ENCODE results near the gene SMPD1. TPM values are rescaled to one million over a fixed set of nuclear protein-coding genes. Genes with fewer than 3 reads are reported as not detected.

SMPD1 gene
- total RNA-seq, 5 donors from 2014 or later (not counting 1 experiment from before 2014, with no cell fraction given): 33.5 to 58.3 (median 38.3) TPM

DNA sequence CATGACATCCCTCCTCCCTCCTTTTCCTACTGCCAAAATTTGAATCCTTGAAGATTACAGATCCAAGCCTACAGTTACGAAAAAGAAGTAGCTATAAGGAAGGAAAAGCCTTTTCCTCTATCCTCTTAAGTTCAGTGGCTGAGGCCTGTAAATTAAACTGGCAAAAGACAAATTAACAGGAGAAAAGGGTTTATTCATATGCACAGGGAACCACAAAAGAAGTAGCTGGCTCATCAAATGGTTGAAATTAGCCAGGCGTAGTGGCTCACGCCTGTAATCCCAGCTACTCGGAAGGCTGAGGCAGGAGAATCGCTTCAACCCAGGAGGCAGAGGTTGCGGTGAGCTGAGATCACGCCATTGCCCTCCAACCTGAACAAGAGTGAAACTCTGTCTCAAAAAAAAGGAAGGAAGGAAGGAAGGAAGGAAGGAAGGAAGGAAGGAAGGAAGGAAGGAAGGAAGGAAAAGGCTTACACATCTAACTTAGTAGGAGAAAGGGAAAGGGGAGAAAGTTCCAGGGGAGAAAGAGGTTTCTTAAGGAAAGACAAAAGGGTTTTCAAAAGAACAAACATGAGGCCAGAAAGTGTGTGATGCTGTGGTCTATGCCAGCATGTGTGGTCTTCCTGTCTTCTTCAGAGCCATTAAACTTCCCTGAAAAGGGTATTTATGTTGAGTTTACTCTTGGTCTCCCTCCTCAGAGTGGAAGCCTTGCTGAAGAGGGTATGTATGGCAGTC, 5.1 kb upstream of the SMPD1 start:
- H3K4me3 Mint-ChIP-seq: no peak overlapping the region
- H3K36me3 Mint-ChIP-seq: no peaks in the 10 kb centered on the region
- H3K9me3 Mint-ChIP-seq: no peaks in the 10 kb centered on the region
- DNase-seq (no peak), ATAC-seq (replicated peaks in 1 of 4) (no peak)
- no peak overlapping the region for H3K4me3 ChIP-seq (ENCODE audit: control insufficient read depth in 1 of 2, extremely low read depth in 1 of 2, low read length in 1 of 2)
- CTCF ChIA-PET: interaction anchor here (1.0 to 1.4 kb wide), 4 partner anchors 12 to 352 kb away, joined by 3 to 7 read pairs (median 4); no protein-coding TSS in a partner anchor
- peaks cover 24 to 33% (median 27%) of the 10 kb centered on the region in 3 donors for H3K4me1 Mint-ChIP-seq
- H3K4me1 ChIP-seq (ENCODE audit: control insufficient read depth in 1 of 2, extremely low read depth in 1 of 2, insufficient read depth in 2 of 2, low read length in 2 of 2): peaks cover 7 to 8% of the 10 kb centered on the region in 2 experiments
- H3K27ac ChIP-seq (ENCODE audit: low read length): no peak overlapping the region
- POLR2A ChIA-PET: interaction anchor here (0.5 to 1.1 kb wide), 3 partner anchors 17 to 337 kb away, joined by 3 read pairs; no protein-coding TSS in a partner anchor
- H3K27ac Mint-ChIP-seq: peak overlapping the region in 1 of 2 donors; percentile 66
- H3K27me3 ChIP-seq (replicated peaks in 1 of 2; ENCODE audit: control insufficient read depth in 2 of 2, extremely low read depth in 1 of 2, insufficient read depth in 2 of 2, low read length in 1 of 2): no peaks in the 10 kb centered on the region
- H3K27me3 Mint-ChIP-seq: no peaks in the 10 kb centered on the region
- no peaks in the 10 kb centered on the region for H3K36me3 ChIP-seq (ENCODE audit: control insufficient read depth in 2 of 2, extremely low read depth in 1 of 2, insufficient read depth in 1 of 2, low read length in 1 of 2)
- 100% methylated on average over 1 of the region's 7 CpGs for WGBS (ENCODE audit: insufficient coverage)
- H3K9me3 ChIP-seq: no peaks in the 10 kb centered on the region

DNA sequence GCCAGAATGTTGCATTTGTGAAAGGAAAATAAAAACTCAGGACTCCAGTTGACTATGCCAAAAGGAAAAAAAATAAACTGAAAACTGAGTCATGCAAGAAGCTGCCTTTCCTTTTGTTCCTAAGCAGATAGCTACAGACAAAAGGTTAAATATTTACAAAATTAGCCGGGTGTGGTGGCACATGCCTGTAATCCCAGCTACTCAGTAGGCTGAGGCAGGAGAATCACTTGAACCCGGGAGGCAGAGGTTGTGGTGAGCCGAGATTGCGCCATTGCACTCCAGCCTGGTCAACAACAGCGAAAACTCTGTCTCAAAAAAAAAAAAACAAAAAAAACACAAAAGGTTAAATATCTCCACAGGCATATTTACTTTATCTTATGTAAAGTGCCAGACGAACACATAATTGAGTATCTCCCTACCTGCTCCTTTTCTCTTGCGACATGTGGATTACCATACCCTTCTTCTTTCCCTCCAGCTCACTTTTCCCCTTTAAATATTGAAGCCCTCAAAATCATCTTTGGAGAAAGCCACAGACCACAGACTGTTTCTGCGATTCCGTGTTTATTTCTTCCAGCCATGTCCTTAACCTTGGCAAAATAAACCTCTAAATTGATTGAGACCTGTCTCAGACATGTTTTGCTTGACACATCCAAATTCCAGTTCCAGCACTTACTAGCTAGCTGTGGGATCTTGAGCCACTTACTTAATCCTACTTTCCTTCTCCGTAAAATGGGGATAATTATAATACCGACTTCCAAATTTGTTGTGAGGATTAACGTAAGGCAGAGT, 2.3 kb upstream of the SMPD1 start:
- ChIA-PET CTCF (interaction anchor here (0.7 to 4.2 kb wide), 8 partner anchors 9 to 328 kb away, joined by 3 to 51 read pairs (median 4); partner anchors contain the start of genes ARFIP2 (in 1 of the 2) and TIMM10B (in 1 of the 2)), POLR2A (interaction anchor here (1.0 to 2.3 kb wide), 4 partner anchors 9 to 15 kb away, joined by 3 to 9 read pairs (median 3); no protein-coding TSS in a partner anchor)
- DNase-seq (peak in 1 of 35 experiments; percentile 0), ATAC-seq (replicated peaks in 1 of 4) (no peak)
- Mint-ChIP-seq H3K4me1 (peaks cover 46 to 52% (median 48%) of the 10 kb centered on the region in 3 donors), H3K27ac (peak overlapping the region; percentile 48 to 72), H3K27me3 (no peaks in the 10 kb centered on the region), H3K4me3 (peak overlapping the region in 1 of 3 donors; percentile 90), H3K36me3 (peaks cover 5% of the 10 kb centered on the region), H3K9me3 (no peaks in the 10 kb centered on the region)
- 99% methylated on average over 9 of the region's 12 CpGs for WGBS (ENCODE audit: insufficient coverage)
- Histone ChIP-seq H3K27ac (ENCODE audit: low read length) (no peak overlapping the region), H3K9me3 (no peaks in the 10 kb centered on the region), H3K36me3 (ENCODE audit: control insufficient read depth in 2 of 2, extremely low read depth in 1 of 2, insufficient read depth in 1 of 2, low read length in 1 of 2) (no peaks in the 10 kb centered on the region), H3K4me1 (ENCODE audit: control insufficient read depth in 1 of 2, extremely low read depth in 1 of 2, insufficient read depth in 2 of 2, low read length in 2 of 2) (peaks cover 17 to 33% of the 10 kb centered on the region in 2 experiments), H3K27me3 (replicated peaks in 1 of 2; ENCODE audit: control insufficient read depth in 2 of 2, extremely low read depth in 1 of 2, insufficient read depth in 2 of 2, low read length in 1 of 2) (no peaks in the 10 kb centered on the region), H3K4me3 (ENCODE audit: control insufficient read depth in 1 of 2, extremely low read depth in 1 of 2, low read length in 1 of 2) (no peak overlapping the region)

DNA sequence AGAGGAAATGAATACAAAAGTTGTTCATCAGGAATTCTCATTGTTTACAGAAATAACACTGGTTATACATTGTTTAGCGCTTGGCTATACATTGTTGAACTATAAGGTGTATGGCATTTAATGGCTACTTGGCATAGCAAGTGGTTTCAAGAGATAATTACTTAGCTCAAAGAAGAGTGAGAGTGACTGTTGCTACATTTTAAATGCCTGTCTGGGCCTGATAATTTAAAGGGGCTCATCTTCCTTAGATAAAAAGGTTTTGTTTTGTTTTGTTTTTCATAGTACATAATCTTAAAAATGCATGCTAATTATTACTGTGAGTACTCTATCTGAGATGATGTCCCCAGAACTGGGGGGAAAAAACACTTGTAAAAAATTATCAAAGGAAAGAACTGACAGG, 1.5 kb upstream of the SMPD1 start:
- 100% methylated on average over 1 of the region's 1 CpG for WGBS (ENCODE audit: insufficient coverage)
- Mint-ChIP-seq H3K36me3 (peaks cover 7% of the 10 kb centered on the region), H3K9me3 (no peaks in the 10 kb centered on the region), H3K4me3 (peak overlapping the region in 1 of 3 donors; percentile 90), H3K27me3 (no peaks in the 10 kb centered on the region), H3K27ac (peak overlapping the region; percentile 72 to 97), H3K4me1 (peaks cover 54 to 59% (median 56%) of the 10 kb centered on the region in 3 donors)
- H3K27ac ChIP-seq (ENCODE audit: low read length): no peak overlapping the region
- no peak for ATAC-seq (replicated peaks in 1 of 4)
- no peaks in the 10 kb centered on the region for H3K27me3 ChIP-seq (replicated peaks in 1 of 2; ENCODE audit: control insufficient read depth in 2 of 2, extremely low read depth in 1 of 2, insufficient read depth in 2 of 2, low read length in 1 of 2)
- H3K4me1 ChIP-seq (ENCODE audit: control insufficient read depth in 1 of 2, extremely low read depth in 1 of 2, insufficient read depth in 2 of 2, low read length in 2 of 2): peaks cover 19 to 40% of the 10 kb centered on the region in 2 experiments
- H3K4me3 ChIP-seq (ENCODE audit: control insufficient read depth in 1 of 2, extremely low read depth in 1 of 2, low read length in 1 of 2): no peak overlapping the region
- CTCF ChIA-PET: interaction anchor here (0.7 to 4.2 kb wide), 7 partner anchors 10 to 305 kb away, joined by 3 to 51 read pairs (median 9); partner anchors contain the start of genes ARFIP2 (in 1 of the 2) and TIMM10B (in 1 of the 2)
- POLR2A ChIA-PET: interaction anchor here (1.2 to 2.3 kb wide), 3 partner anchors 10 to 14 kb away, joined by 3 to 9 read pairs (median 3); no protein-coding TSS in a partner anchor
- H3K36me3 ChIP-seq (ENCODE audit: control insufficient read depth in 2 of 2, extremely low read depth in 1 of 2, insufficient read depth in 1 of 2, low read length in 1 of 2): peaks cover 0 to 6% of the 10 kb centered on the region in 2 donors
- H3K9me3 ChIP-seq: no peaks in the 10 kb centered on the region
- peak in 1 of 35 experiments; percentile 0 for DNase-seq

DNA sequence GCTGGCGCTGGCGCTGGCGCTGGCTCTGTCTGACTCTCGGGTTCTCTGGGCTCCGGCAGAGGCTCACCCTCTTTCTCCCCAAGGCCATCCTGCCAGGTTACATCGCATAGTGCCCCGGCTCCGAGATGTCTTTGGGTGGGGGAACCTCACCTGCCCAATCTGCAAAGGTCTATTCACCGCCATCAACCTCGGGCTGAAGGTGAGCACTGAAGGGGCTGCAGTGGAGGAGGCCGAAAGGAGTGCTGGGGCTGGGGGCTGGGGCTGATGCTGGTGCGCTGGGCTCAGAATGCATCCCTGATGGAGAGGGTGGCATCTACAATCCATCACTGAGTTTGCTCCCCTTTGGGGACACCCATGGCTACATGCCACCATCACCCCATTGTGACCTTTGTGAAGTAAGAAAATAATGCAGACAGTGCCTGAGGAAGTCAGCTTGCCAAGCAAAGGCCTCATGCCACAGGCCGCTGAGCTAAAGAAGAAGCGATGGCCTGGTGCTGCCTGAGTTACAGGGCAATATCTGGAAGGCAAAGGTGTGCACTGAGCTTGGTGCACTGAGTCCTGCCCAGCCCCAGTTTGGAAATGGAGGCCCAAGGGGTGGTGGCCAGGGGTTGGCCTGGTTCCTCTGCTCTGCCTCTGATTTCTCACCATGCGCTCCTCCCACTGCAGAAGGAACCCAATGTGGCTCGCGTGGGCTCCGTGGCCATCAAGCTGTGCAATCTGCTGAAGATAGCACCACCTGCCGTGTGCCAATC, 620 bp downstream of the SMPD1 start:
- H3K4me3 ChIP-seq (ENCODE audit: control insufficient read depth in 1 of 2, extremely low read depth in 1 of 2, low read length in 1 of 2): peak overlapping the region; percentile 79 to 80
- peak in 1 of 4 experiments; percentile 2 for ATAC-seq (replicated peaks in 1 of 4)
- 28% methylated on average over 9 of the region's 19 CpGs for WGBS (ENCODE audit: insufficient coverage)
- H3K27me3 ChIP-seq (replicated peaks in 1 of 2; ENCODE audit: control insufficient read depth in 2 of 2, extremely low read depth in 1 of 2, insufficient read depth in 2 of 2, low read length in 1 of 2): no peaks in the 10 kb centered on the region
- H3K27me3 Mint-ChIP-seq: no peaks in the 10 kb centered on the region
- DNase-seq: peak in 3 of 35 experiments; percentile 10 to 36 (median 23)
- peaks cover 59 to 70% (median 68%) of the 10 kb centered on the region in 3 donors for H3K4me1 Mint-ChIP-seq
- ChIA-PET POLR2A (interaction anchor here (0.6 to 1.8 kb wide), 15 partner anchors 12 to 1596 kb away, joined by 3 to 16 read pairs (median 4); partner anchors contain the start of genes APBB1 (in 1 of the 2), ARFIP2 (in 1 of the 2), EIF3F (in 1 of the 2) and TAF10 (in 1 of the 2)), CTCF (interaction anchor here in 1 of 2 donors (0.6 to 4.2 kb wide), 10 partner anchors 8 to 1596 kb away, joined by 3 to 51 read pairs (median 6); partner anchors contain the start of genes APBB1 and EIF3F)
- H3K36me3 Mint-ChIP-seq: peaks cover 13% of the 10 kb centered on the region
- peak overlapping the region; percentile 88 to 93 (median 90) for H3K4me3 Mint-ChIP-seq
- H3K36me3 ChIP-seq (ENCODE audit: control insufficient read depth in 2 of 2, extremely low read depth in 1 of 2, insufficient read depth in 1 of 2, low read length in 1 of 2): peaks cover 0 to 23% of the 10 kb centered on the region in 2 donors
- H3K27ac Mint-ChIP-seq: peak overlapping the region; percentile 82 to 98
- H3K4me1 ChIP-seq (ENCODE audit: control insufficient read depth in 1 of 2, extremely low read depth in 1 of 2, insufficient read depth in 2 of 2, low read length in 2 of 2): peaks cover 17 to 62% of the 10 kb centered on the region in 2 experiments
- no peaks in the 10 kb centered on the region for H3K9me3 Mint-ChIP-seq
- H3K27ac ChIP-seq (ENCODE audit: low read length): peak overlapping the region; percentile 79
- H3K9me3 ChIP-seq: no peaks in the 10 kb centered on the region

GRCh38 chr11:6391537-6392134, 1.4 kb downstream of the SMPD1 start:
- Histone ChIP-seq H3K27ac (ENCODE audit: low read length) (peak overlapping the region; percentile 26), H3K36me3 (ENCODE audit: control insufficient read depth in 2 of 2, extremely low read depth in 1 of 2, insufficient read depth in 1 of 2, low read length in 1 of 2) (peaks cover 0 to 24% of the 10 kb centered on the region in 2 donors), H3K27me3 (replicated peaks in 1 of 2; ENCODE audit: control insufficient read depth in 2 of 2, extremely low read depth in 1 of 2, insufficient read depth in 2 of 2, low read length in 1 of 2) (no peaks in the 10 kb centered on the region), H3K9me3 (no peaks in the 10 kb centered on the region), H3K4me3 (ENCODE audit: control insufficient read depth in 1 of 2, extremely low read depth in 1 of 2, low read length in 1 of 2) (peak overlapping the region; percentile 79 to 80), H3K4me1 (ENCODE audit: control insufficient read depth in 1 of 2, extremely low read depth in 1 of 2, insufficient read depth in 2 of 2, low read length in 2 of 2) (peaks cover 17 to 63% of the 10 kb centered on the region in 2 experiments)
- Mint-ChIP-seq H3K36me3 (peaks cover 19% of the 10 kb centered on the region), H3K9me3 (no peaks in the 10 kb centered on the region), H3K4me3 (peak overlapping the region; percentile 88 to 93 (median 90)), H3K27me3 (no peaks in the 10 kb centered on the region), H3K27ac (peak overlapping the region; percentile 82 to 98), H3K4me1 (peaks cover 64 to 76% (median 75%) of the 10 kb centered on the region in 3 donors)
- ATAC-seq (replicated peaks in 1 of 4) (no peak), DNase-seq (peak in 1 of 35 experiments; percentile 1)
- 89% methylated on average over 13 of the region's 18 CpGs for WGBS (ENCODE audit: insufficient coverage)
- ChIA-PET POLR2A (interaction anchor here in 1 of 2 donors (1.8 kb wide), 1 partner anchor 11 kb away, joined by 9 read pairs; no protein-coding TSS in a partner anchor), CTCF (interaction anchor here (1.0 to 3.6 kb wide), 4 partner anchors 11 to 53 kb away, joined by 3 to 26 read pairs (median 13); partner anchors contain the start of gene APBB1 (in 1 of the 2))

Measured in T-cell (primary cell).